Thoracic aorta (tissue), 2 donors: ENCODE data around the gene PLAAT3. TPM values are rescaled to one million over a fixed set of nuclear protein-coding genes. Genes with fewer than 3 reads are reported as not detected.
"Not testable (repeated sequence)": the region's sequence is repeated elsewhere in the genome, so short reads cannot be mapped to it uniquely, and the experiment has no call there.

Experiments used
- ATAC-seq: fragments of 150-250 bp; one replicate; pipeline ENCODE4 v1.8.0; 2017; ENCODE audit warnings: low read depth; ENCODE audit not compliant: insufficient number of reproducible peaks, low FRiP score
- DNase-seq: peaks from one replicate; pipeline ENCODE4 v3.0.0-alpha.2; 2020; ENCODE audit warnings: low spot score
- H3K27ac ChIP-seq, 2 donors: fragments of 200-600 bp; sonication (generic); 1 replicate in 1 of 2; 2 replicates in 1 of 2; pipeline ENCODE4 v1.5.1; 2016; ENCODE audit warnings: mild to moderate bottlenecking in 2 of 2, moderate library complexity in 2 of 2
- H3K27me3 ChIP-seq: fragments of 200-600 bp; sonication (generic); replicated peaks from 2 replicates; pipeline ENCODE4 v1.6.0; 2016; ENCODE audit warnings: mild to moderate bottlenecking; ENCODE audit not compliant: insufficient read depth
- H3K36me3 ChIP-seq: fragments of 200-600 bp; sonication (generic); one replicate; pipeline ENCODE4 v1.5.1; 2016
- H3K4me1 ChIP-seq, 2 donors: fragments of 200-600 bp; sonication (generic); 1 replicate in 1 of 2; 2 replicates in 1 of 2; pipeline versions ENCODE4 v1.5.1 to v1.6.0; 2016; ENCODE audit warnings: low read depth in 2 of 2, mild to moderate bottlenecking in 1 of 2; ENCODE audit not compliant: control insufficient read depth in 1 of 2
- H3K4me3 ChIP-seq: fragments of 200-600 bp; sonication (generic); 2 replicates; pipeline ENCODE4 v1.5.1; 2016; ENCODE audit warnings: mild to moderate bottlenecking
- H3K9me3 ChIP-seq: fragments of 200-600 bp; sonication (generic); 2 replicates; pipeline ENCODE4 v1.5.1; 2016
- CTCF ChIP-seq: fragments of 200-600 bp; sonication (generic); IDR thresholded peaks from one replicate; pipeline ENCODE4 v1.5.1; 2019; ENCODE audit warnings: antibody characterized with exemption
- total RNA-seq, 2 donors: library from RNA; depleted of rRNA; stranded (reverse); fragments of >200 nt; gene quantifications; one replicate each; pipeline versions ENCODE4 v1.1.0 to v1.2.3, GENCODE V29; 2016

PLAAT3 gene
- total RNA-seq, 2 donors from 2014 or later: 29.5 to 48.7 TPM

GRCh38 chr11:63586451-63587166, 27.6 kb downstream of the PLAAT3 start:
- no peaks in the 10 kb centered on the region for H3K27me3 ChIP-seq
- H3K36me3 ChIP-seq: peaks cover 29% of the 10 kb centered on the region
- no peaks in the 10 kb centered on the region for H3K9me3 ChIP-seq
- no peak overlapping the region for H3K27ac ChIP-seq
- no peaks in the 10 kb centered on the region for H3K4me1 ChIP-seq
- ATAC-seq (no peak), DNase-seq (no peak)
- TF ChIP-seq CTCF: no peak
- no peak overlapping the region for H3K4me3 ChIP-seq

- ATAC-seq (no peak), DNase-seq (no peak)
- Histone ChIP-seq H3K9me3 (peaks cover 4% of the 10 kb centered on the region), H3K27ac (no peak overlapping the region), H3K27me3 (no peaks in the 10 kb centered on the region), H3K36me3 (peaks cover 24% of the 10 kb centered on the region), H3K4me1 (no peaks in the 10 kb centered on the region), H3K4me3 (no peak overlapping the region)
- TF ChIP-seq CTCF: no peak
These were observed 30.9 kb downstream of the PLAAT3 start for GRCh38 chr11:63583357-63583677.

DNA sequence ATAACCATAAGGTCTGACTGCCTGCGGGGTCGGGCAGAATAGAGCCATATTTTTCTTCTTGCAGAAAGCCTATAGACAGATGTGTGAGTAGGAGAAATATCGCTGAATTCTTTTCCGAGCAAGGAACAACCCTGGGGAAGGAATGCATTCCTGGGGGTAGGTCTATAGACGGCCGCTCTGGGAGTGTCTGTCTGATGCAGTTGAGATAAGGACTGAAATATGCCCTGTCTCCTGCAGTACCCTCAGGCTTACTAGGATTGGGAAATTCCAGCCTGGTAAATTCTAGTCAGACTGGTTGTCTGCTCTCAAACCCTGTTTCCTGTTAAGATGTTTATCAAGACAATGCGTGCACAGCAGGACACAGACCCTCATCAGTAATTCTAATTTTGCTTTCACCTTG, 33.0 kb downstream of the PLAAT3 start:
- not testable (repeated sequence) for H3K27ac ChIP-seq, H3K4me1 ChIP-seq, H3K4me3 ChIP-seq, ATAC-seq, DNase-seq, H3K9me3 ChIP-seq, H3K27me3 ChIP-seq
- H3K36me3 ChIP-seq: peaks cover 23% of the 10 kb centered on the region

- H3K36me3 ChIP-seq: peaks cover 18% of the 10 kb centered on the region
- not testable (repeated sequence) for H3K4me3 ChIP-seq, ATAC-seq
These were observed 35.4 kb downstream of the PLAAT3 start for GRCh38 chr11:63578882-63579281.

DNA sequence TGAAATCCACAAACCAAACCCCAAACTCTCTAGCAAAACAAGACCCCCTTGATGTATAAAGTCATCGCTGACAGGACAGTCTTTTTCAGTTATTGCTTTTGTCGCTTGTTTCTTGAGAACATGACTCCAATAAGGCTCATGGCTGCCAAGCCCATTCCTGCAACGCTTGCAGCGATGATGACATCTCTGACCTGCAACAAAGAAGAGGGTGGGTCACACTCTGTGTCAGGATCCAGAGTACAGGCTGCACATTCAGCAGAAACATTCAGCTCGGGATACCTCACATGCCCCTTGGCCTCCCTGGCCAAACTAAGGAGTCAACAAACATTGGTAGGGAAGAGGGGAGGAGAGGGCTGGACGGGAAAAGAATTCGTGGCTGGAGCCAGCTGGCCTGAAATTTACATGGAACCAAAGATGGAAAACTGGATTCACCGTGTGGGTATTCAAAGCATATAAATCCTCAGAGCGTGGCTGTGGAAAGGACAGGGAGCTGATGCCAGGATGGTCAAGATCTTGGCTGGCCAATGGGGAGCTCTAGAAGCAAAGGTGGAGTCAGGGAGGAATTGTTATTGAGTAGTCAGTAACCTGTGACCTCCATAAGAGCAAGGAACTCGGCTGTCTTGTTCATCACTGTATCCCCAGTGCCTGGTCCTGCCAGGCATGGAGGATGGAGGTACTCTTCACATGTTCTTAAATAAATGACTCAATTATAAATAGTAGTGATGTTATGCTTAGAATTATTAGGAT, 39.2 kb downstream of the PLAAT3 start:
- Histone ChIP-seq H3K9me3 (peaks cover 2% of the 10 kb centered on the region), H3K27me3 (no peaks in the 10 kb centered on the region), H3K36me3 (peaks cover 7% of the 10 kb centered on the region), H3K27ac (peak overlapping the region; percentile 46 to 51), H3K4me3 (peak overlapping the region; percentile 51), H3K4me1 (peaks cover 9 to 26% of the 10 kb centered on the region in 2 donors)
- DNase-seq (peak; percentile 6), ATAC-seq (peak; percentile 57)
- TF ChIP-seq CTCF: no peak

More at GRCh38 chr11:63578882-63579281, 35.4 kb downstream of the PLAAT3 start:
- H3K9me3 ChIP-seq, DNase-seq, H3K27ac ChIP-seq, H3K27me3 ChIP-seq: not testable (repeated sequence)
- H3K4me1 ChIP-seq: peaks cover 9 to 25% of the 10 kb centered on the region in 2 donors
